Osteoblast (primary cell): ENCODE measurements around the gene SLC35B1. TPM values are rescaled to one million over a fixed set of nuclear protein-coding genes. Genes with fewer than 3 reads are reported as not detected.

Source experiments
- DNase-seq: peaks from one replicate; pipeline ENCODE4 v3.0.0; 2011; ENCODE audit warnings: low spot score, mixed read lengths; ENCODE audit not compliant: insufficient read length; ENCODE audit errors: missing footprints
- H2AFZ ChIP-seq: 2 replicates; pipeline ENCODE4 v1.6.0; 2011; ENCODE audit warnings: mild to moderate bottlenecking, low read length
- H3K27ac ChIP-seq: 2 replicates; pipeline ENCODE4 v1.5.1; 2011; ENCODE audit warnings: mild to moderate bottlenecking, low read depth, low read length, moderate library complexity
- H3K27me3 ChIP-seq: 2 replicates; pipeline ENCODE4 v1.6.0; 2012; ENCODE audit warnings: mild to moderate bottlenecking, control low read depth, inconsistent platforms, low read length, moderate library complexity; ENCODE audit not compliant: insufficient read depth
- H3K36me3 ChIP-seq: 2 replicates; pipeline ENCODE4 v1.5.1; 2011; ENCODE audit warnings: mild to moderate bottlenecking, low read length, control low read depth, moderate library complexity; ENCODE audit not compliant: insufficient read depth
- H3K4me1 ChIP-seq: 2 replicates; pipeline ENCODE4 v1.5.1; 2011; ENCODE audit warnings: mild to moderate bottlenecking, low read length, control low read depth, moderate library complexity; ENCODE audit not compliant: insufficient read depth
- H3K4me2 ChIP-seq: 2 replicates; pipeline ENCODE4 v1.6.0; 2011; ENCODE audit warnings: mild to moderate bottlenecking, low read length; ENCODE audit not compliant: insufficient read depth
- H3K4me3 ChIP-seq: fragments of 200-600 bp; sonication (generic); 3 replicates; pipeline ENCODE4 v1.5.1; 2012; ENCODE audit warnings: mild to moderate bottlenecking, low read length, inconsistent platforms; ENCODE audit not compliant: insufficient read depth
- H3K79me2 ChIP-seq: 2 replicates; pipeline ENCODE4 v1.6.0; 2012; ENCODE audit warnings: mild to moderate bottlenecking, low read length, control low read depth, inconsistent platforms; ENCODE audit not compliant: insufficient read depth
- H3K9me3 ChIP-seq: 2 replicates; pipeline ENCODE4 v1.5.1; 2011; ENCODE audit warnings: low read depth, low read length, control low read depth
- H4K20me1 ChIP-seq: 2 replicates; pipeline ENCODE4 v1.6.0; 2012; ENCODE audit warnings: mild to moderate bottlenecking, low read length, control low read depth; ENCODE audit not compliant: insufficient read depth
- CTCF ChIP-seq: IDR thresholded peaks from 2 replicates; pipeline ENCODE4 v1.5.1; 2011; ENCODE audit warnings: mild to moderate bottlenecking, low read depth, low read length, moderate library complexity; ENCODE audit errors: extremely low read depth
- total RNA-seq: library from RNA; depleted of rRNA; stranded (reverse); fragments of >200 nt; gene quantifications from 2 replicates; pipeline ENCODE4 v1.2.3, GENCODE V29; 2012

Gene SLC35B1
- total RNA-seq, 1 donor: 48.1 TPM

- Histone ChIP-seq H3K4me1 (no peaks in the 10 kb centered on the region), H4K20me1 (peaks cover 7% of the 10 kb centered on the region), H3K27ac (no peak overlapping the region), H2AFZ (no peak overlapping the region), H3K27me3 (no peaks in the 10 kb centered on the region), H3K9me3 (no peaks in the 10 kb centered on the region), H3K4me3 (no peak overlapping the region), H3K79me2 (no peaks in the 10 kb centered on the region), H3K36me3 (no peaks in the 10 kb centered on the region), H3K4me2 (no peak overlapping the region)
- TF ChIP-seq CTCF: no peak
- DNase-seq: no peak
These were observed 41.0 kb upstream of the SLC35B1 start for GRCh38 chr17:49748791-49749190.

GRCh38 chr17:49748223-49748622, 40.5 kb upstream of the SLC35B1 start:
- Histone ChIP-seq H3K36me3 (no peaks in the 10 kb centered on the region), H3K27me3 (no peaks in the 10 kb centered on the region), H3K4me1 (no peaks in the 10 kb centered on the region), H3K27ac (no peak overlapping the region), H2AFZ (no peak overlapping the region), H4K20me1 (peaks cover 7% of the 10 kb centered on the region), H3K9me3 (no peaks in the 10 kb centered on the region), H3K79me2 (no peaks in the 10 kb centered on the region), H3K4me3 (no peak overlapping the region), H3K4me2 (no peak overlapping the region)
- no peak for DNase-seq
- no peak for TF ChIP-seq CTCF

- no peak for TF ChIP-seq CTCF
- Histone ChIP-seq H3K27ac (no peak overlapping the region), H3K36me3 (no peaks in the 10 kb centered on the region), H3K4me1 (peaks cover under 1% of the 10 kb centered on the region), H3K9me3 (no peaks in the 10 kb centered on the region), H4K20me1 (peaks cover 7% of the 10 kb centered on the region), H2AFZ (no peak overlapping the region), H3K79me2 (no peaks in the 10 kb centered on the region), H3K4me3 (no peak overlapping the region), H3K4me2 (no peak overlapping the region), H3K27me3 (no peaks in the 10 kb centered on the region)
- no peak for DNase-seq
These were observed 39.9 kb upstream of the SLC35B1 start for GRCh38 chr17:49747632-49748031.

GRCh38 chr17:49746791-49747490, 39.2 kb upstream of the SLC35B1 start:
- Histone ChIP-seq H3K4me1 (peaks cover 8% of the 10 kb centered on the region), H3K36me3 (no peaks in the 10 kb centered on the region), H3K27me3 (no peaks in the 10 kb centered on the region), H3K4me2 (no peak overlapping the region), H3K27ac (no peak overlapping the region), H4K20me1 (peaks cover 7% of the 10 kb centered on the region), H3K79me2 (no peaks in the 10 kb centered on the region), H2AFZ (no peak overlapping the region), H3K9me3 (no peaks in the 10 kb centered on the region), H3K4me3 (no peak overlapping the region)
- TF ChIP-seq CTCF: no peak
- no peak for DNase-seq
